GM12878 (cell line): Measurements from ENCODE around the gene LBHD1. TPM values are rescaled to one million over a fixed set of nuclear protein-coding genes. Genes with fewer than 3 reads are reported as not detected.
A peak's percentile ranks its signal among the peaks of the same experiment; 100 is the strongest.

ENCODE experiments used
- ATAC-seq: fragments of 200-7000 bp; cut with Tn5 transposase; 3 replicates; pipeline ENCODE4 v1.9.1; 2020; ENCODE audit warnings: mild to moderate bottlenecking, moderate library complexity
- BruUV-seq: library from RNA; stranded (reverse); fragments of 400-500 nt; replicated peaks from 2 replicates; lab custom pipeline; 2021; lab: Mats Ljungman, UMichigan
- CTCF ChIA-PET: fragments of 300-600 bp; sonication (Branson Sonifier 250); formaldehyde crosslinking; extraction: SDS; loops from one replicate; lab custom pipeline; 2021; ENCODE audit warnings: inconsistent platforms; lab: Yijun Ruan, JAX
- POLR2A ChIA-PET: fragments of 350-600 bp; formaldehyde crosslinking; extraction: SDS; loops from one replicate; lab custom pipeline; 2021; ENCODE audit warnings: inconsistent platforms; lab: Charles Lee
- RAD21 ChIA-PET: fragments of 300-600 bp; sonication (Branson Sonifier 250); formaldehyde crosslinking; loops from one replicate; lab custom pipeline; 2023; ENCODE audit warnings: antibody characterized with exemption; ENCODE audit not compliant: unreplicated experiment; lab: Charles Lee
- SMC1A ChIA-PET: fragments of 300-600 bp; sonication (Branson Sonifier 250); formaldehyde crosslinking; loops from one replicate; lab custom pipeline; 2023; ENCODE audit not compliant: unreplicated experiment, uncharacterized antibody; lab: Charles Lee
- DNase-seq: peaks from one replicate; pipeline ENCODE4 v3.0.0-alpha.2; 2011; ENCODE audit warnings: low read depth, low spot score
- FAIRE-seq: peaks from 3 replicates; lab custom pipeline; 2011; peaks lifted over from hg19 to GRCh38; lab: Jason Lieb, UNC
- H2AFZ ChIP-seq: 2 replicates; pipeline ENCODE4 v1.6.0; 2011; ENCODE audit warnings: low read depth, low read length, control low read depth; ENCODE audit not compliant: control insufficient read depth
- H3K27ac ChIP-seq: 2 replicates; pipeline ENCODE4 v1.5.1; 2011; ENCODE audit warnings: control low read depth; ENCODE audit not compliant: control insufficient read depth, insufficient read depth
- H3K27me3 ChIP-seq, 2 experiments: replicated peaks in 1 of 2; 2 replicates each; pipeline versions ENCODE4 v1.6.0 to v1.6.1; 2011; ENCODE audit warnings: low read length in 1 of 2; ENCODE audit not compliant: control insufficient read depth in 2 of 2, insufficient read depth in 2 of 2
- H3K36me3 ChIP-seq, 2 experiments: 2 replicates each; pipeline ENCODE4 v1.5.1; 2011; ENCODE audit warnings: low read length in 1 of 2; ENCODE audit not compliant: control insufficient read depth in 2 of 2, insufficient read depth in 2 of 2
- H3K4me1 ChIP-seq: 2 replicates; pipeline ENCODE4 v1.6.1; 2011; ENCODE audit warnings: mild to moderate bottlenecking, low read length, moderate library complexity, mixed read lengths; ENCODE audit not compliant: control insufficient read depth, insufficient read depth
- H3K4me2 ChIP-seq: 2 replicates; pipeline ENCODE4 v1.6.0; 2011; ENCODE audit warnings: control low read depth; ENCODE audit not compliant: control insufficient read depth, insufficient read depth
- H3K4me3 ChIP-seq: fragments of 200-600 bp; sonication (generic); 2 replicates; pipeline ENCODE4 v1.5.1; 2016
- H3K79me2 ChIP-seq: 2 replicates; pipeline ENCODE4 v1.6.0; 2011; ENCODE audit warnings: low read length; ENCODE audit not compliant: control insufficient read depth, insufficient read depth
- H3K9ac ChIP-seq: 2 replicates; pipeline ENCODE4 v1.8.0; 2011; ENCODE audit warnings: low read length, control low read depth, mixed read lengths; ENCODE audit not compliant: control insufficient read depth, insufficient read depth
- H3K9me3 ChIP-seq: replicated peaks from 3 replicates; pipeline ENCODE4 v1.5.1; 2011; ENCODE audit warnings: mild to moderate bottlenecking, low read length; ENCODE audit not compliant: control insufficient read depth, insufficient read depth
- H4K20me1 ChIP-seq: 2 replicates; pipeline ENCODE4 v1.6.0; 2011; ENCODE audit not compliant: control insufficient read depth, insufficient read depth
- CHD2 ChIP-seq: IDR thresholded peaks from 2 replicates; pipeline ENCODE4 v1.6.1; 2011; ENCODE audit warnings: low read depth, low read length, improper control_type of control experiment, borderline replicate concordance
- FOS ChIP-seq: IDR thresholded peaks from 3 replicates; pipeline ENCODE4 v1.6.1; 2011; ENCODE audit warnings: borderline replicate concordance; ENCODE audit not compliant: insufficient read length; ENCODE audit errors: extremely low read depth
- FOXM1 ChIP-seq: IDR thresholded peaks from 2 replicates; pipeline ENCODE4 v1.6.1; 2012; ENCODE audit warnings: low read depth, mild to moderate bottlenecking, inconsistent platforms, low read length, moderate library complexity
- GATAD2B ChIP-seq: fragments of 450-650 bp; conservative IDR thresholded peaks from 2 replicates; pipeline ENCODE4 v1.6.1; 2017; ENCODE audit warnings: low read depth, mild to moderate bottlenecking, moderate library complexity
- HDAC6 ChIP-seq: fragments of 200-600 bp; sonication (generic); IDR thresholded peaks from one replicate; pipeline ENCODE4 v1.8.0; 2017; ENCODE audit warnings: antibody characterized with exemption; ENCODE audit not compliant: unreplicated experiment
- KLF5 ChIP-seq: fragments of 450-650 bp; IDR thresholded peaks from 2 replicates; pipeline ENCODE4 v1.6.1; 2014; ENCODE audit warnings: mild to moderate bottlenecking; ENCODE audit not compliant: partially characterized antibody
- STAT3 ChIP-seq: IDR thresholded peaks from 2 replicates; pipeline ENCODE4 v1.6.1; 2011; ENCODE audit warnings: low read depth, low read length, improper control_type of control experiment
- TAF1 ChIP-seq: IDR thresholded peaks from 2 replicates; pipeline ENCODE4 v1.6.1; 2011; ENCODE audit warnings: mild to moderate bottlenecking, low read depth, low read length, borderline replicate concordance
- YY1 ChIP-seq: IDR thresholded peaks from 2 replicates; pipeline ENCODE4 v1.6.1; 2011; ENCODE audit warnings: low read depth, mild to moderate bottlenecking, low read length
- WGBS: methylation state at CpG from one replicate; pipeline ENCODE4 v1.1.6; 2016; ENCODE audit warnings: low lambda C conversion rate; ENCODE audit not compliant: insufficient replicate concordance, insufficient coverage; ENCODE audit errors: missing lambda C conversion rate; 5-methylcytosine and 5-hydroxymethylcytosine counted together
- in situ Hi-C: fragments of 300-500 bp; cut with MboI; formaldehyde crosslinking; loops from 9 replicates; pipeline ENCODE4 v1.14.3; 2018; ENCODE audit warnings: mixed read lengths
- intact Hi-C: fragments of 100-400 bp; cut with micrococcal nuclease; formaldehyde crosslinking; loops from one replicate; pipeline ENCODE4 v1.14.2; 2022; ENCODE audit not compliant: unreplicated experiment
- polyA plus RNA-seq, 11 experiments: library from polyadenylated mRNA; depleted of rRNA in 4 of 11; unstranded in 6 of 11; stranded (reverse) in 5 of 11; fragments of >200 nt; fragmentation: Nextera tagmentation in 4 of 11; fragmentation: Illumina TruSeq in 1 of 11; extraction: Ambion mirVana in 4 of 11; extraction: Trizol in 1 of 11; gene quantifications; 1 replicate in 1 of 11; 2 replicates in 10 of 11; pipeline versions ENCODE4 v1.2.1 to v1.2.3, GENCODE V29; 2011 to 2016; ENCODE audit warnings: inconsistent platforms in 2 of 11, missing spikeins in 2 of 11, low read depth in 1 of 11
- total RNA-seq, 4 experiments: library from RNA; depleted of rRNA in 3 of 4; stranded (reverse); fragments of >200 nt in 3 of 4; fragmentation: Illumina TruSeq in 1 of 4; extraction: Trizol in 1 of 4; gene quantifications; 2 replicates each; pipeline versions ENCODE4 v1.2.1 to v1.2.3, GENCODE V29; 2013 to 2021
- TF ChIP-seq, protein P1 (sequence below): IDR thresholded peaks from 2 replicates; pipeline ENCODE4 v1.6.1; 2011; ENCODE audit warnings: low read depth, low read length, improper control_type of control experiment, borderline replicate concordance
- TF ChIP-seq, protein P2 (sequence below): fragments of 450-650 bp; IDR thresholded peaks from 2 replicates; pipeline ENCODE4 v1.6.1; 2016; ENCODE audit warnings: mild to moderate bottlenecking, moderate library complexity, borderline replicate concordance
- TF ChIP-seq, protein P3 (sequence below): fragments of 150-350 bp; IDR thresholded peaks from 2 replicates; pipeline ENCODE4 v1.6.1; 2016; ENCODE audit warnings: low read depth, low read length
- TF ChIP-seq, protein P4 (sequence below): fragments of 450-650 bp; IDR thresholded peaks from 2 replicates; pipeline ENCODE4 v1.6.1; 2017; ENCODE audit warnings: borderline replicate concordance

The LBHD1 gene
- total and polyA plus RNA-seq, 10 of the 15 experiments (the other 5 are each of a cell fraction or from before 2014, with no cell fraction given), result 0.79 to 12.0 (median 7.6) TPM

DNA sequence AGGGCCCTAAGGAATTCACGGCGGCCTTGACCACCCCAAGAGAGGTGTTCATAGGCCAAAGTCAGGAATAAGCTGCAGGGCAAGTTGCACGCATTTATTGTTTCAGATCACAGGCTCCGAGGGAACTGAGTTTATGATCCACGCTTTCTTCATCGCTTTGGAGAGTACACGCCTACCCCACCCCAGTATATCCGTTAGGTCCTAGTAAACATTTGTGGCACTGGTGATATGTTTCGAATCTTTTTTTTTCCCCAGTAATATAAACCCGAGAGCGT, 26.5 kb downstream of the LBHD1 start:
- no peak overlapping the region; the same call in 1 of the 2 replicates for H2AFZ ChIP-seq
- H3K4me1 ChIP-seq, result peaks cover 4% of the 10 kb centered on the region; the same call in 1 of the 2 replicates
- peak overlapping the region; percentile 93 for H3K27ac ChIP-seq
- FAIRE-seq (no peak), ATAC-seq (peak; percentile 3), DNase-seq (no peak)
- ChIA-PET SMC1A (interaction anchor here (1.2 to 3.1 kb wide), 4 partner anchors 10 to 82 kb away, joined by 3 to 9 read pairs (median 4); partner anchors contain the start of genes C11orf98, CSKMT, HNRNPUL2 and TTC9C), POLR2A (interaction anchor here (1.3 to 14.6 kb wide), 6 partner anchors 11 to 82 kb away, joined by 6 to 295 read pairs (median 10); partner anchors contain the start of genes B3GAT3, C11orf98, CSKMT and HNRNPUL2), CTCF (interaction anchor here (0.8 to 1.6 kb wide), 5 partner anchors 19 to 54 kb away, joined by 3 to 7 read pairs (median 5); partner anchors contain the start of genes C11orf98, CSKMT and TUT1), RAD21 (interaction anchor here (0.6 to 1.6 kb wide), 5 partner anchors 19 to 222 kb away, joined by 3 to 9 read pairs (median 3); partner anchors contain the start of genes B3GAT3, C11orf98, CSKMT and LBHD1)
- no peaks in the 10 kb centered on the region for H3K27me3 ChIP-seq
- H3K36me3 ChIP-seq, result peaks cover 10 to 13% of the 10 kb centered on the region in 2 experiments; a peak in 3 of 4 replicates
- peak overlapping the region; percentile 98 for H3K9ac ChIP-seq
- peak overlapping the region; percentile 98 for H3K4me3 ChIP-seq
- intact Hi-C loops (no loop called here), in situ Hi-C loops (no loop called here)
- TF ChIP-seq KLF5 (no peak), TAF1 (no peak), FOXM1 (no peak), CHD2 (no peak), FOS (no peak), STAT3 (no peak), HDAC6 (no peak), YY1 (no peak), GATAD2B (no peak)
- TF ChIP-seq, protein P1, sequence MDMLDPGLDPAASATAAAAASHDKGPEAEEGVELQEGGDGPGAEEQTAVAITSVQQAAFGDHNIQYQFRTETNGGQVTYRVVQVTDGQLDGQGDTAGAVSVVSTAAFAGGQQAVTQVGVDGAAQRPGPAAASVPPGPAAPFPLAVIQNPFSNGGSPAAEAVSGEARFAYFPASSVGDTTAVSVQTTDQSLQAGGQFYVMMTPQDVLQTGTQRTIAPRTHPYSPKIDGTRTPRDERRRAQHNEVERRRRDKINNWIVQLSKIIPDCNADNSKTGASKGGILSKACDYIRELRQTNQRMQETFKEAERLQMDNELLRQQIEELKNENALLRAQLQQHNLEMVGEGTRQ, result no peak
- TF ChIP-seq, protein P2, sequence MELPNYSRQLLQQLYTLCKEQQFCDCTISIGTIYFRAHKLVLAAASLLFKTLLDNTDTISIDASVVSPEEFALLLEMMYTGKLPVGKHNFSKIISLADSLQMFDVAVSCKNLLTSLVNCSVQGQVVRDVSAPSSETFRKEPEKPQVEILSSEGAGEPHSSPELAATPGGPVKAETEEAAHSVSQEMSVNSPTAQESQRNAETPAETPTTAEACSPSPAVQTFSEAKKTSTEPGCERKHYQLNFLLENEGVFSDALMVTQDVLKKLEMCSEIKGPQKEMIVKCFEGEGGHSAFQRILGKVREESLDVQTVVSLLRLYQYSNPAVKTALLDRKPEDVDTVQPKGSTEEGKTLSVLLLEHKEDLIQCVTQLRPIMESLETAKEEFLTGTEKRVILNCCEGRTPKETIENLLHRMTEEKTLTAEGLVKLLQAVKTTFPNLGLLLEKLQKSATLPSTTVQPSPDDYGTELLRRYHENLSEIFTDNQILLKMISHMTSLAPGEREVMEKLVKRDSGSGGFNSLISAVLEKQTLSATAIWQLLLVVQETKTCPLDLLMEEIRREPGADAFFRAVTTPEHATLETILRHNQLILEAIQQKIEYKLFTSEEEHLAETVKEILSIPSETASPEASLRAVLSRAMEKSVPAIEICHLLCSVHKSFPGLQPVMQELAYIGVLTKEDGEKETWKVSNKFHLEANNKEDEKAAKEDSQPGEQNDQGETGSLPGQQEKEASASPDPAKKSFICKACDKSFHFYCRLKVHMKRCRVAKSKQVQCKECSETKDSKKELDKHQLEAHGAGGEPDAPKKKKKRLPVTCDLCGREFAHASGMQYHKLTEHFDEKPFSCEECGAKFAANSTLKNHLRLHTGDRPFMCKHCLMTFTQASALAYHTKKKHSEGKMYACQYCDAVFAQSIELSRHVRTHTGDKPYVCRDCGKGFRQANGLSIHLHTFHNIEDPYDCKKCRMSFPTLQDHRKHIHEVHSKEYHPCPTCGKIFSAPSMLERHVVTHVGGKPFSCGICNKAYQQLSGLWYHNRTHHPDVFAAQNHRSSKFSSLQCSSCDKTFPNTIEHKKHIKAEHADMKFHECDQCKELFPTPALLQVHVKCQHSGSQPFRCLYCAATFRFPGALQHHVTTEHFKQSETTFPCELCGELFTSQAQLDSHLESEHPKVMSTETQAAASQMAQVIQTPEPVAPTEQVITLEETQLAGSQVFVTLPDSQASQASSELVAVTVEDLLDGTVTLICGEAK, result no peak
- TF ChIP-seq, protein P3, sequence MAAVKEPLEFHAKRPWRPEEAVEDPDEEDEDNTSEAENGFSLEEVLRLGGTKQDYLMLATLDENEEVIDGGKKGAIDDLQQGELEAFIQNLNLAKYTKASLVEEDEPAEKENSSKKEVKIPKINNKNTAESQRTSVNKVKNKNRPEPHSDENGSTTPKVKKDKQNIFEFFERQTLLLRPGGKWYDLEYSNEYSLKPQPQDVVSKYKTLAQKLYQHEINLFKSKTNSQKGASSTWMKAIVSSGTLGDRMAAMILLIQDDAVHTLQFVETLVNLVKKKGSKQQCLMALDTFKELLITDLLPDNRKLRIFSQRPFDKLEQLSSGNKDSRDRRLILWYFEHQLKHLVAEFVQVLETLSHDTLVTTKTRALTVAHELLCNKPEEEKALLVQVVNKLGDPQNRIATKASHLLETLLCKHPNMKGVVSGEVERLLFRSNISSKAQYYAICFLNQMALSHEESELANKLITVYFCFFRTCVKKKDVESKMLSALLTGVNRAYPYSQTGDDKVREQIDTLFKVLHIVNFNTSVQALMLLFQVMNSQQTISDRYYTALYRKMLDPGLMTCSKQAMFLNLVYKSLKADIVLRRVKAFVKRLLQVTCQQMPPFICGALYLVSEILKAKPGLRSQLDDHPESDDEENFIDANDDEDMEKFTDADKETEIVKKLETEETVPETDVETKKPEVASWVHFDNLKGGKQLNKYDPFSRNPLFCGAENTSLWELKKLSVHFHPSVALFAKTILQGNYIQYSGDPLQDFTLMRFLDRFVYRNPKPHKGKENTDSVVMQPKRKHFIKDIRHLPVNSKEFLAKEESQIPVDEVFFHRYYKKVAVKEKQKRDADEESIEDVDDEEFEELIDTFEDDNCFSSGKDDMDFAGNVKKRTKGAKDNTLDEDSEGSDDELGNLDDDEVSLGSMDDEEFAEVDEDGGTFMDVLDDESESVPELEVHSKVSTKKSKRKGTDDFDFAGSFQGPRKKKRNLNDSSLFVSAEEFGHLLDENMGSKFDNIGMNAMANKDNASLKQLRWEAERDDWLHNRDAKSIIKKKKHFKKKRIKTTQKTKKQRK, result no peak
- TF ChIP-seq, protein P4, sequence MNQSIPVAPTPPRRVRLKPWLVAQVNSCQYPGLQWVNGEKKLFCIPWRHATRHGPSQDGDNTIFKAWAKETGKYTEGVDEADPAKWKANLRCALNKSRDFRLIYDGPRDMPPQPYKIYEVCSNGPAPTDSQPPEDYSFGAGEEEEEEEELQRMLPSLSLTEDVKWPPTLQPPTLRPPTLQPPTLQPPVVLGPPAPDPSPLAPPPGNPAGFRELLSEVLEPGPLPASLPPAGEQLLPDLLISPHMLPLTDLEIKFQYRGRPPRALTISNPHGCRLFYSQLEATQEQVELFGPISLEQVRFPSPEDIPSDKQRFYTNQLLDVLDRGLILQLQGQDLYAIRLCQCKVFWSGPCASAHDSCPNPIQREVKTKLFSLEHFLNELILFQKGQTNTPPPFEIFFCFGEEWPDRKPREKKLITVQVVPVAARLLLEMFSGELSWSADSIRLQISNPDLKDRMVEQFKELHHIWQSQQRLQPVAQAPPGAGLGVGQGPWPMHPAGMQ, result no peak
- H3K9me3 ChIP-seq, result no peaks in the 10 kb centered on the region
- WGBS, result 9% methylated on average over 11 of the region's 11 CpGs
- no peaks in the 10 kb centered on the region; the same call in 1 of the 2 replicates for H4K20me1 ChIP-seq
- no TSS peak for BruUV-seq
- peaks cover 37% of the 10 kb centered on the region for H3K79me2 ChIP-seq
- H3K4me2 ChIP-seq, result peak overlapping the region; percentile 93
